SK-N-DZ (cell line): ENCODE data around the gene ALK.
"Not testable (repeated sequence)": the region's sequence is repeated elsewhere in the genome, so short reads cannot be mapped to it uniquely, and the experiment has no call there.

Experiments used
- DNase-seq: peaks from one replicate; pipeline ENCODE4 v3.0.0-alpha.2; 2015; ENCODE audit warnings: low spot score

Gene ALK

DNA sequence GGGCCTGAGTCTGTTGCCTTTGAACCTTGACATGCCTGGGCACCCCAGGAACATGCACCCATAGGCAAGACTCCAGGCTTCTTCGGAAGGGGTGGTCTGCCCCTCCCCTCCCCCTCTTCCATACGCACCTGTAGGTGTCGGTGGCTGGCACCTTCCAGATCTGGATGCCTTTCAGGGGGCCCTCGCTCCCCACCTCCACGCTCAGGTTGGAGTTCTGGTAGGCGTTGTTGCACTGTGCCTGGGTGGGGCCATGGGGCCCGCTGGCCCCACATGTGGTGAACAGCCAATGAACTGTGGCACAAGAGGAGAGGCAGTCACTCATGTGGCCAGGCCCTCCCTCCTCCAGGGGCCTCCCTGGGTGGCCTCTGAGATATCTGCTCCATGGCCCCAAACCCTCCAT, 670.4 kb downstream of the ALK start:
- DNase-seq = no peak

DNA sequence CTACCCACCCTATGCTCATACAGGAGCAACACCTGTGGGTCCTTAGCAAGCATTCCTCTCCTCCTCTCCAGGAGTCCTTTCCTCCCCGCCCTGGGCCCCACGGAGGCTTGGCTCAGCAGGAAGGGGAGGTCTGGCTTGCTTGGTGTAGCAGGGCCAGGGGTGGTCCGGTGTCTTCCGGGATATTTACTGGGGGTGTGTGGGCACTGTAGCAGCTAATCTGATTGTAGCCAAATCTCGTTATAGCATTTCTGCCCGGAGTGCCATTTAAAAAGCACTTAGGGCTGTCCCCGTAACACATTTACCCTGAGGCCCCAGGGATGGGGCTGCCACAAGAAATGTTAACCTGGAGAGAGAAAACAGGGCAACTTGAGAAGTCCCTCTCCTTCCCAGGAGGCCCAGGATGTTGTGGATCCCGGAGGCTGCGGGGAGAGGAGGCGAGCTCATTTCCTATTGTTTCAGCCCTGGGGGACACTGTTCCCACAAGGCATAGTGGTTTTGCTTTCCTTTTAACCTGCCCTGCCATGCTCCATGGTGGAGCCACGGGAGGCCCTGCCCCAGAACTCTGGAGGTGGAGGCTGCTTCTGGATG, 671.6 kb downstream of the ALK start:
- DNase-seq = peak; percentile 98

DNA sequence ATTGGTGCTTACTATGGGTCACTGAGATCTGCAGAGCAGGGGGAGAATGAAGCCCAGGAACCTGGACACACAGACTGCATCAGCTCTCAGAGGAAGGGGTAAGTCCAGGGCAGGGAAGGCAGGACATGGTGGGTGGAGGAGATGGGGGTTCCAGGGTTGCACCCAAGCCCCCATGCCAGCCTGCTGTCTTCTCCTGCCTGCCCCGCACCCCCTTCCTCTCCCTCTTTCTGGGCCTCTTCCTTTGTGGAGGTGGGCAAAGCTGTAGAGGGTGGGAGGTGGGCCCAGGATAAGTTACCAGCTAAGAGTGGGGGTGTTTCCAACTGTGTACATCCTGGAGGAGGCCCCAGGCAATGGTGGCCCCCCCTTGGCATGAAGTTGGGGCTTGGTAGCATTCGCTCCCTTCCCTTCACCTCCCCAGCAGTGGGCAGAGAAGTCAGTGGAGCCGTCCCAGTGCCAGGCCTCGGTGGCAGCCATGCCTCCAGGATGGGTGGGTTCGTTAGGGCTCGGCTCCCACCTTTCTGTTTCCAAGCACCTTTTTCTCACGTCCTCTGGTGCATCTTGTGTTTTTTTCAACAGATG, 674.0 kb downstream of the ALK start:
- no peak for DNase-seq

DNA sequence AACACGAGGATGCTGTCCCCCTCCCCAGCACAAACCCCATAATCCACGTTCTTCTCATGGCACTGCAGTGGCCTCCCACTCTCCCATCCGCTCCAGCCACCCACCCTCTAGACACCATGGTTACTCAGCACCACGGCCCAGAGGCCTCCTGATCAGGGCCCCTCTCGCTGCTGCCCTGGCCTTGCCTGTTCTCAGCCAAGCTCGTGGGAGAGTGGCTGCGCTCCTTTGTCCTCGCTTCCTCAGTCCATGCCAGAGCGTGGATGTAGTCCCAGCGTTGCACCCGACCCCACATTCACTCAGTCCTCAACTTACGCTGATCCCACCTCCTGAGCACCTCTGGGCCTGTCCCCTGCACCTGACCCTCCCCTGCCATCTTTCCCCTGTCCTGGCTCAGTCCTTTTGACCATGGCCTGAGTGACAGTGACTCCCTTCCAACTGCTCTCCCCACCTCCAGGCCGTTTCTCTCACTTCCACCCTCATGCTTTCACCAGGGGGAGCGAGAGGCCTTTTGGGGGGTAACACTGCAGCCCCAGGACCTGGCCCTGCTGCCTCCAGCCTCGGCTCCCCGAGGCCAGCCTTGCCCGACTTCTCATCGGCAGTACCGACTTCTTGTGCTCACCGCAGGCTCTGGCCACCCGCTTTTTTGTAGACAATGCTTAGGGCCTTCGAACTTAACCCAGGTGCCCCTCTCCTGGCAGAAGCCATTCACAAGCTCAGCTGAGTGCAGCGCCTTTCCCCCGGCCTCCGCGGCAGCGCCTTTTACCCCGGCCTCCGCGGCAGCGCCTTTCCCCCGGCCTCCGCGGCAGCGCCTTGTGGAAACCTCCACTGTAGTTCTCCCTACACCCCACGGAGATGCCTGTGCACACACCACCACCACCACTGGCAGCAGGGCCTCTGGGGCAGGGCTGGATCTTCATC, 674.7 kb downstream of the ALK start:
- DNase-seq = no peak

DNA sequence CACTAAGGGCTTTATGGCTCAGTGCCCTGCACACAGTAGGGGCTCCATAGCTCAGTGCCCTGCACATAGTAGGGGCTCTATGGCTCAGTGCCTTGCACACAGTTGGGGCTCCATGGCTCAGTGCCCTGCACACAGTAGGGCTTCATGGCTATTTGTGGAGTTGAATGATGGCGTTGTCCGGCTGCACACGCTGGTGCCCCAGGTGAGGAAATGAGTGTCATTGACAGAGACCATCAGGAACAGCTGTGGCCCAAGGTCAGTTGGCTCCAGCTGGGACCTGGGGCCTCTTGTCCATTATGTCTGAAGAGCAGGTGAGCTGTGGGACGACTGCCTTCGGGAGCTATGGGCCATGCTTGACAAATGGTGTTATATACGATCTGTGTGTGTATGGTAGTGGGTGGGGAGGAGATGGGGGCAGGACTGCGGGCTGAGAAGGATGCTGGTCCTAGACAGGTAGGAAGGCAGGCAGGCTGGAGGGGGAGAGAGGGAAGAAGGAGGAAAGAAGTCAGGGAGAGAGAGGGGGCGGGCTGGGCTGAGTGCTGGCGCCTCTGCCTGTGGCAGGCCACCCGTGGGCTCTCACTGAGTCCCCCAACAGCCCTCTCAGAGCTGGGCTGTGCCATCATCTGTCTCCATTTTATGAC, 675.5 kb downstream of the ALK start:
- DNase-seq = peak; percentile 29

DNA sequence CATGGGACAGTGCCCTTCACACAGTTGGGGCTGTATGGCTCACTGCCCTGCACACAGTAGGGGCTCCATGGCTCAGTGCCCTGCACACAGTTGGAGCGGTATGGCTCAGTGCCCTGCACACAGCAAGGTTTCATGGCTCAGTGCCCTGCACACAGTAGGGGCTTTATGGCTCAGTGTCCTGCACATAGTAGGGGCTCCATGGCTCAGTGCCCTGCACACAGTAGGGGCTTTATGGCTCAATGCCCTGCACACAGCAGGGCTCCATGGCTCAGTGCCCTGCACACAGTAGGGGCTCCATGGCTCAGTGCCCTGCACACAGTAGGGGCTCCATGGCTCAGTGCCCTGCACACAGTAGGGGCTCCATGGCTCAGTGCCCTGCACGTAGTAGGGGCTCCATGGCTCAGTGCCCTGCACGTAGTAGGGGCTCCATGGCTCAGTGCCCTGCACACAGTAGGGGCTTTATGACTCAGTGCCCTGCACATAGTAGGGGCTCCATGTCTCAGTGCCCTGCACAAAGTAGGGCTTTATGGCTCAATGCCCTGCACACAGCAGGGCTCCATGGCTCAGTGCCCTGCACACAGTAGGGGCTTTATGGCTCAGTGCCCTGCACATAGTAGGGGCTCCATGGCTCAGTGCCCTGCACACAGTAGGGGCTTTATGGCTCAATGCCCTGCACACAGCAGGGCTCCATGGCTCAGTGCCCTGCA, 676.2 kb downstream of the ALK start:
- not testable (repeated sequence) for DNase-seq

DNA sequence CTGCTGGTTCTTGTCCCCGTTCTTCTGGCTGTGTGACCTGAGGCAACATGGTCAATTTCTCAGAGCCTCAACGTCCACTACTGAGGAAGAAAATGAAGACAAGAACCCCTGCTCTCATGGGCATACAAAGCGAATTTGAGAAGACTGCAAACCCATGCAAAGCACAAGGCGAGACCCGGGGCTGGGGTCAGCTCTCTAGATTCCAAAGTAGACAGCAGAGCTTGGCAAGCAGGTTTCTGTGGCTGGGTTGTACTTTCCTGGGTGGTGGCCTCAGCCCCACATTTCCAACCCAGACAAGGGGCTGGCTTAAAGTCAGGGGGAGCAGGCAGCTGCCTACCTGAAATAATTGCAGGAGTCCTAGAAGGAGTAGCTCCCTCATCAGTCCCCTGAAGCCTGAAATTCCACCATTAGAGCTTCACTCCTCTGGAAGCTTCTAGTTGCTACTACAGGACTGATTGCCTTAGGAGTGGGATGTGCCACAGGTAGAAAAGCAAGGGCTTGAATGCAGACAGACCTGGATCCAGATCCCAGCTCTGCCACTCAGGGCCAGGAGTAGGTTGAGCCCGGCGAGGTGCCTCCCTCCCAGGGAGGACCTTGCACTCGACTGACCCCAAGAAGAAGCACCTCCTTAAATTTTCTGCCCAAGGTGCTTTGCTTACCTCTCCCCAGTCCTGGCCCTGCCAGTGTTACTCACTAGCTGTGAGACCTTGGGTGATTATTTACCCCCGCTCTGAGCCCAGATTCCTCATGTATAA, 678.6 kb downstream of the ALK start:
- DNase-seq = no peak

DNA sequence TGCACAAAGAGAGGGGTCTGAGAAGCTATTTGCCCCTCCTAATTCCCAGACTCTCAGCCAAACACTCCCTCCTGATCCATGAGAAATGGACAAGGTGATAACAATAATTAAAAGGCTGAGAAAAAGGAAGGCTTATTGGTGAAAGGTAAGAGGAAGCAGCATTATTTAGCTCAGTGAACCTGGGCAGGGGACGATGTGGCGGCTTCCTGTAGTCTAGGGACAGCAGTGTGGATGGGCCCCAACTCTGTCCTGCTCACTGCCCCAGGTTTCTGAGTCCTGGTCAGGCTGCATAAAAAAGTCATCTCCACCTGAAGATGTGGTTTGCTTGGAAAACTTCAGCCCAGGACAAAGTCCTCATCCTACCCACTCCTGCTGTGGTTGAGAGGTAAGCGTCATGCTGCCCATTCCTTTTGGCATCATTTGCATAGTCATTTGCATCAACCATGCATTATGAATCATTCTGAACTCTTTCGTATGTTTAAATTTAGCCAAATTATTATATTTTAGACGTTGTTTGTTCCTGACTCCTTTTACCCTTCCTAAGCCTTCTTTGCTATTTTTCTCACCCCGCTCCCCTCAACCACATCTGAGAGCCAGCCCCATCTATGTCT, 679.3 kb downstream of the ALK start:
- DNase-seq = no peak

DNA sequence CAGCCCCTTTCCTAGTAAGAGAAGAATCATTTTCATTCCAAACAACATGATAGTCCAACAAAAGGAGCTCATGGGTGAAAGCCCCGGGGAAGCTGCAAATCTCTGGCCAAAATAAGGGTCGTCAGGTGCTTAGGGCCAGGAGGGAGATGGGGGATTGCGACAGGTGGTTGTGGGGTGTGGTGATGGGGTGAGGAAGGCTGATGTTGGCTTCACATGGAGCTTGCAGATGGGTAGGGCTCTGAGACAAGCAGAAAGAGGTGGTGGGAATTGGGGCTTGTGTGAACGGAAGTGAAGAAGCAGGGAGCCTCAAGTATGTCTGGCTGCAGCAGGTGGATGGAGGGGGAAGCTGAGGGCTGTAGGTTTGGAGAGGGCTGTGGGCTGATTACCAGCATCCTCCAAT, 680.0 kb downstream of the ALK start:
- no peak for DNase-seq

DNA sequence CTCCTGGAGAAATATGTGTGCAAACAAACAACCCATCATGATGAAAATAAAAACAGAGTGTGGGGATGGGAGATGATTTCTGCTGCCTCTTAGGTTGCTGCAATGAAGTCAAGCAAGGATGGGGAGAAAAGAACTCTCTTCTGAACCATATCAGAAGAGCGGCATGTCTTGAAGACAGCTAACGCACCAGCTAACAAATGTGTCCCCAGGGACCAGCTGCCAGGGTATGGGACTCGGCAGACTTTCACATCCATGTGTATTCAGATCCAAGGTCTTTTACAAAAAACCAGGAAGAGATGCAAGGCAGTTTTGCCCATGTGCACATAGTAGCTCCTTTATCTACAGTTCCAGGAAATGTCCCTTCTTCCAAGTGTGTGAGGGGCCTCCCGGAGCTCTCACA, 680.8 kb downstream of the ALK start:
- DNase-seq = peak; percentile 56

DNA sequence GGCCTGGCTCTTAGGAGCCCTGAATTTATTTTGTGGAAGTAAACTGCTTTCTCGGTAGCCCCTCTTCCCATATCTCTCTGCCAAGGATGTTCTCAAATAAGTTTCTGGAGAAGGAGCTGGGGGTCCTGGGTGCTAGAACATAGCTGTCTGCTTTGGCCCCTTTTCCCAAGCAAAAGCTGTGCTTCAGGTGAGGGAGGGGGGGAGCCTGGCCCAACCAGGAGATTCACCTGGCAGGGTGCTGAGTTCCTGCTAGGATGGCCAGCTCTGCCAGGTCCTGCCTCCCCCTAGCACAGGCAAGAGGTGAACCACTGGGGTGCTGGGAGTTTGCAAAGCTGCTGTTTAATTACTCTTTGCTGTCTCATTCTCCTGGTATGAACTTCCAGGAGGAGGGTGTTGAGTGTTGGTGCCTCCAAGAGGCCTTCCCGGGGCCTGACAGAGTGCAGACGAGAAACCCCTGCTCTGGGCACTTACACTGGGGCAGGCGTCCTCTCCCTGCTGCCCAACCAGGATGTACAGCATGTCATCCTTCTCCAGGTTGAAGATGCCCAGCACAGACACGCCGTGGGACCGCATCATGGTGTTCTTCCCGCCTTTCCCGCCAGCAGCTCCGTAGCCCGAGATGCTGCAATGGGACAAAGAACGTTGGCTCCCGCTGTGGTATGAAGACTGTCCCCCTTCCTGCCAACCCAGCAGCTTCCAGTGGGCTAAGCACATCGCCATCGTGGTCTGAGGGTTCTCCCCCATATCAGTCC, 682.0 kb downstream of the ALK start:
- DNase-seq = no peak

DNA sequence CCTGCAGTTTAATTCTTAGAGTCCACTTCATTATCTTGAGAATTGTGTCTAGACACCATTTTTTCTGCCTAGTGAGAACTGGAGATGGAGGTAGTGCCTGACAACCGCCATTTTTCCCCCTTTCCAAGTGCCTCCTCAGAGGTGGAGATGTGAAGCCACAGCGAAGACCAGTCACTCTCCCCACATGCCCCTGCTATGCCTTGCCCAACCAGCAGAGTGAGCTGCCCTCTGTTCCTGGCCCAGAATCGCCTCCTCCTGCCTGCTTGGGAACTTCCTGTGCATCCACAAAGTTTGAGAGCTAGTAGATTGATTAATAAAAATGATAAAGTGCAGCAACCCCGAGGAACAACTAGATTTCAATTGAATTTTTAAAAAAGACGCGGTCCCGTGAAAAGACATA, 682.9 kb downstream of the ALK start:
- DNase-seq = peak; percentile 64

DNA sequence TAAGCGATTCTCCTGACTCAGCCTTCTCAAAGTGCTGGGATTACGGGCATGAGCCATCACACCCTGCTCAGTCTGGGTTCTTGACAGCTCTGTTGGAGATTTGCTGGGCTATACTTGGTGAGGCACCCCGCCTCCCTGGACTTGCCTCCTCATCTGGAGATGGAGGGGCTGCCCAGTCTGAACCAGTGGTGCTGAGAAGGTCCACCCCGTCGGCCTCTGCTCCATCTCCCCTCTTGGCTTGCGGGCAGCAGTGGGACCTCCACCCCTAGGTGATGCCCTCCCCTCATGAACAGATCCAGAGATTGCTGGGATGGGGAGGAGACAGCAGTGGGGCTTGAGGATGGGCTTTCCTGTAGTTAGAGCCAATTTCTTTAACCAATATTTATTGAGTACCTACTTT, 685.3 kb downstream of the ALK start:
- DNase-seq = no peak

DNA sequence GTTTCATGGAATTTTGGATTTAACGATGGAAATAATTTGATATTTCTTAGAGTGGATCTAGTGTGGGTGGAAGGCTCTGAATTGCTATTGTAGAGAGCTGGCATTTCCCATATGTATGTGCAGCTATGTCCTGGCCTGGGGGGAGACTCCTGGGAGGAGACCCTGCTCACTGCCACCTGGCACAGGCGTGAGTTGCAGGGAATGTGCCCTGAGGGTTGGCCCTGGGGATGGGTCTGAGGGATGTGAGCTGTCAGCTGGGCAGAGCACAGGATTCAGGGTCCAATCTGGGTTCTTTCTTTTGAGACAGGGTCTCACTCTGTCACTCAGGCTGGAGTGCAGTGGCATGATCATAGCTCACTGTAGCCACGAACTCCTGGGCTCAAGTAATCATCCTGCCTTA, 686.0 kb downstream of the ALK start:
- no peak for DNase-seq

DNA sequence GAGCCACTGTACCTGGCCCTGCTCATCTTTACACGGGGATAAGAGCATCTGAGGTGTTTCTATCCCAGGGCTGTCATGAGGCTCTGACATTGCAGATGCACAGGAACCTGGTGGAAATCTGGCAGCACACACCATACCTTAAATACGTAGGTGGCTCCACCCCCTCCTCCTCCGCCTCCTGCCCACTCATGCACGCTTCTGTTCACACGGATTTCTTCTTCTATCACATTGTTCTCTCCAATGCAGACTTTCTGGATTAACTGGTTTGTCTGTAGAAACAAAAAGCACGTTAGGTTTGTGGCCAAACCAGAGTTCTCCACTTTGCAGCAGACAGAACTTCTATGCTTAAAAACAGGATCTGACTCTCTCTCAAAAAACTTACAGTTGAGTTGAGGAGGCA, 688.0 kb downstream of the ALK start:
- DNase-seq = no peak

DNA sequence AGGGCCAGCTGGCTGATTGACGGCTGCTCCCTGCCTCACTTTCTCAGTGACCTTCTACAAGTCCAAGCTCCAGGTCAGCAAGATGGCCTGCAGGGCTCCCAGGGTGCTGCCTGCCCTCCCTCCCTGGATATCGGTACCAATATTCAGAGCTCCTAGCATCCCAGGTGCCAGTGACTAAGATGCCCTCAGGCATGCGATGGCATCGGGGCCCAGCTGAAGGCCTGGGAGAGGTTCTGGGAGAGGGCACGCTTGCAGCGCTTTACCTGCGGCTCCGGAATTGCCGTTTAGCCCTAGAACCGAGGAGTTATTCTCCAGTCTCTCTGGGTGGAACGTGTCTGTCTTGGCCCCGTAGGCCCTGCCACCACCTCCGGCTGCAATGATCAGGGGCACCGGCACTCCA, 689.3 kb downstream of the ALK start:
- no peak for DNase-seq

DNA sequence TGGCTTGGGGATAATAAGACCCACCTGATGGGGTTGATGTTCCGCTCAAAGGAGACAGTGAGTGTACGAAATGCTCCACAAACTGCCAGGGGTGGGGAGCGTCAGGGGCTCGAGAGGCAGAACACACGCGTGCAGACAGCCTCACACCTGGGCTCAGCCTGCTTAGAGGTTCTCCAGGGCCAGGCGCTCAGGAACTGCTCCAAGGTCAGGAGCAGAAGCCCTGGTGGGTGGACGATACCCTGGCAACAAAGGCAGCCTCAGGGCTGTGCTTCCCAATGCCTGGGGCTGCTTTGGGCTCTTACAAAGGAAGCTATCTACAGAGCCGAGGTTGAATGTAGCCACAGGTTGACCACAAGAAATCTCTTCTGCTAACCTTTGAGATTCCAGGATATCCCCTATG, 691.7 kb downstream of the ALK start:
- DNase-seq = no peak

DNA sequence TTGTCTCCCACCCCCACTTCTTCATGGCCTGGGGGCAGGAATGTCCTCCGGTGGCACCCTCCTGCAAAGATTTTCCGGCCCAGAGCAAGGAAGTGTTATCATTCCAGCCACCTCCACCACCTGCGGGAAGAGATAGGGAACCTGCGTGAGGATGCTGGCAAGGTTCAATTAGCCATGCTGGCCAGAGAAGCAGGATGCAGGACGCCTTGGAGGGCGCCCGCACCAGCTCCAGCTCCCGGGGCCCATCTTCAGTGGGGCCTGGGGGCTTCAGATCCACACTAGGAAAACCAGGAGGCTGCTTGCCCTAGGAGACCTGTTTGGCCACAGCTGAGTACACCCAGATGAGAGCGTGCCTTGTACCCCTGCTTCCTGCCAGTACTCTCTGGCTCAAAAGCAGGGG, 692.4 kb downstream of the ALK start:
- DNase-seq = no peak

DNA sequence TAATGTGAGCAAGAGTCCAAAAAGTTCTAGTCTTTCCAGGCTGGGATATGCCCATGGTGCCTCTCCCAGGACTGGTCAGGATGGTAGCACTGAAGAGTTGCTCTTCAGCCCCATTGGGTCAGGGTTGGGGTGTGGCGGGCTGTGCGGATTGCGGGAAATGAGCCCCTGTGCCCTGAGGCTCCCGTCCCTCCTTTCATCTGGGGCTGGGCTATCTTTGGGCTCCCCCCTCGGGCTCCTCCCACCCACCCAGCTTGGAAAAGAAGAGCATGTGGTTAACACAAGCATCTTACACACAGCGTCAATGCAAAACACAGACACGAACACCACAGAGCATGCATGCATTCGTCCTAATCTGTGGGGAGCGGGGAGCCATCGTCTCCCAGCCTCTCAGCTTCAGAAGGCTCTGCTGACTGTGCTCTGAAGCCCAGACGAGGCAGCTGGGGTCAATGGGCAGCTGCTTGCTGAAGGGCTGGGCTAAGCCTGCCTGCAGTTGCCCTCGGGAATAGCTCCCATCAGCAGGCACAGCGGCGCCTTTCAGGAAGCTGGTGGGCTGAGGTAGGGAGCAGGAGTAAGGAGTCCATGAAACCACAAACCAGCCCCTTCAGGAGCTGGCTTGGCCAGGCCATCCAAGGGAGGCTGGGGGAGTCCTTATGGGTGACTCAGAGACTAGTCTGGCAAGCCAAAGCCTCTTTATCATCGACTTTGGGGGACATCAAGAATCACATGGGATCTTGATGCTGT, 693.3 kb downstream of the ALK start:
- no peak for DNase-seq
